Posterior vena cava (tissue), 2 donors: ENCODE data around the gene TAMALIN. TPM values are rescaled to one million over a fixed set of nuclear protein-coding genes. Genes with fewer than 3 reads are reported as not detected.

Source experiments
- DNase-seq: peaks from one replicate; pipeline ENCODE4 v3.0.0-alpha.2; 2020; ENCODE audit warnings: low spot score
- intact Hi-C, 2 donors: fragments of 100-400 bp; cut with DNase I; formaldehyde crosslinking; loops; one replicate each; pipeline versions ENCODE4 v1.14.1 to v1.14.2; 2022 to 2023
- total RNA-seq, 2 donors: library from RNA; stranded (reverse); fragmentation: NEBNext Ultra II Directional; extraction: Animal tissue kit (Norgen Biotek cat#: 25700); gene quantifications; one replicate each; pipeline ENCODE4 v1.2.1, GENCODE V29; 2021
- donor health status: DM: yes; HTN: yes; CAD: no.
- donor health status: DM: yes; HTN: yes; CAD: no.

TAMALIN gene
- total RNA-seq, 2 donors from 2014 or later: 38.0 to 50.6 TPM

GRCh38 chr12:52049286-52049685, 42.5 kb downstream of the TAMALIN start:
- intact Hi-C loops: no loop called here

GRCh38 chr12:52049688-52050087, 42.9 kb downstream of the TAMALIN start:
- DNase-seq: no peak

More at GRCh38 chr12:52049286-52049685, 42.5 kb downstream of the TAMALIN start:
- DNase-seq: no peak

GRCh38 chr12:52050116-52050757, 43.5 kb downstream of the TAMALIN start:
- no peak for DNase-seq
- intact Hi-C loops: no loop called here

More at GRCh38 chr12:52049688-52050087, 42.9 kb downstream of the TAMALIN start:
- intact Hi-C loops: no loop called here

GRCh38 chr12:52050758-52051541, 44.2 kb downstream of the TAMALIN start, which contains the start of gene NR4A1:
TSS of gene NR4A1 (plus strand) at chr12:52051442. CDS start at chr12:52054329, 2,887 bp downstream.
- intact Hi-C loops: no loop called here
- DNase-seq: peak; percentile 100

GRCh38 chr12:52052468-52053186, 45.9 kb downstream of the TAMALIN start:
- no peak for DNase-seq
- intact Hi-C loops: no loop called here

GRCh38 chr12:52053536-52054209, 46.9 kb downstream of the TAMALIN start:
- no peak for DNase-seq
- intact Hi-C loops: no loop called here

GRCh38 chr12:52054231-52054832, 47.6 kb downstream of the TAMALIN start:
- intact Hi-C loops: no loop called here
- peak; percentile 87 for DNase-seq

GRCh38 chr12:52054833-52055730, 48.3 kb downstream of the TAMALIN start:
- no peak for DNase-seq
- intact Hi-C loops: no loop called here

- intact Hi-C loops: no loop called here
- no peak for DNase-seq
Measured at GRCh38 chr12:52055731-52056711, 49.3 kb downstream of the TAMALIN start.

GRCh38 chr12:52056801-52057637, 50.3 kb downstream of the TAMALIN start:
- intact Hi-C loops: no loop called here
- DNase-seq: no peak

GRCh38 chr12:52057638-52058576, 51.2 kb downstream of the TAMALIN start:
- DNase-seq: no peak
- intact Hi-C loops: no loop called here

- no peak for DNase-seq
- intact Hi-C loops: no loop called here
Measured at GRCh38 chr12:52058631-52059361, 52.0 kb downstream of the TAMALIN start.

- intact Hi-C loops: no loop called here
- peak; percentile 89 for DNase-seq
Measured at GRCh38 chr12:52059582-52060497, 53.1 kb downstream of the TAMALIN start.
